Adrenal gland (tissue), 5 donors: Measurements from ENCODE around the gene ACBD6.

ENCODE experiments used
- POLR2A ChIP-seq, 2 donors: fragments of 450-650 bp; IDR thresholded peaks; one replicate each; pipeline ENCODE4 v1.6.1; 2017; ENCODE audit warnings: antibody characterized with exemption in 2 of 2, mild to moderate bottlenecking in 2 of 2, moderate library complexity in 1 of 2
- TF ChIP-seq, protein P1 (sequence below), 6 experiments: fragments of 450-650 bp in 4 of 6; fragments of 200-600 bp in 2 of 6; sonication (generic) in 1 of 6; IDR thresholded peaks; 1 replicate in 5 of 6; 2 replicates in 1 of 6; pipeline versions ENCODE4 v1.5.1 to v1.8.0; 2016 to 2021; ENCODE audit warnings: antibody characterized with exemption in 6 of 6, mild to moderate bottlenecking in 2 of 6, moderate library complexity in 1 of 6
- donor health status: DM: no; HTN: no; CAD: no.

DNA sequence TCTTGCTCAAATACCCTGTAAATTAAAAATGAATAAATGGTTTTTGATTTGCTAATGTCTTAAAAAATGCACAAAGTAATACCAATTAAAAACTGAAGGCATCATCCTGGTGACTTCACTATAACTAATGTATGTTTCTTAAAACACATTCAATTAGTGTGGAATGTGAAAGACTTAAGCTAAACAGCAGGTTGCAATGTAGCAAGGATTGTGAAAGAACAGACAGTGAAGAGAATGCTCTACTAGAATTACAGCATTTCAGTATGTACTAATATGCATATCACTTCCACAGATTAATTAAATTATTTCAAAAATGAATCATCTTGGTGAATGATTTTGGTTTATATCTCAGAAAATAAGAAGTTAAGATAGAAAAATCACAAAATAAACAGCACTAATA lies 216.0 kb downstream of the ACBD6 start:
- TF ChIP-seq, protein P1, sequence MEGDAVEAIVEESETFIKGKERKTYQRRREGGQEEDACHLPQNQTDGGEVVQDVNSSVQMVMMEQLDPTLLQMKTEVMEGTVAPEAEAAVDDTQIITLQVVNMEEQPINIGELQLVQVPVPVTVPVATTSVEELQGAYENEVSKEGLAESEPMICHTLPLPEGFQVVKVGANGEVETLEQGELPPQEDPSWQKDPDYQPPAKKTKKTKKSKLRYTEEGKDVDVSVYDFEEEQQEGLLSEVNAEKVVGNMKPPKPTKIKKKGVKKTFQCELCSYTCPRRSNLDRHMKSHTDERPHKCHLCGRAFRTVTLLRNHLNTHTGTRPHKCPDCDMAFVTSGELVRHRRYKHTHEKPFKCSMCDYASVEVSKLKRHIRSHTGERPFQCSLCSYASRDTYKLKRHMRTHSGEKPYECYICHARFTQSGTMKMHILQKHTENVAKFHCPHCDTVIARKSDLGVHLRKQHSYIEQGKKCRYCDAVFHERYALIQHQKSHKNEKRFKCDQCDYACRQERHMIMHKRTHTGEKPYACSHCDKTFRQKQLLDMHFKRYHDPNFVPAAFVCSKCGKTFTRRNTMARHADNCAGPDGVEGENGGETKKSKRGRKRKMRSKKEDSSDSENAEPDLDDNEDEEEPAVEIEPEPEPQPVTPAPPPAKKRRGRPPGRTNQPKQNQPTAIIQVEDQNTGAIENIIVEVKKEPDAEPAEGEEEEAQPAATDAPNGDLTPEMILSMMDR (IDR thresholded peaks at IDR 0.05), result no peak
- no peak for TF ChIP-seq POLR2A (IDR thresholded peaks at IDR 0.05)
